Transverse colon (tissue), 4 donors: ENCODE results near the gene SLC18B1.

Experiments
- CTCF ChIP-seq, 5 experiments: fragments of 200-600 bp in 3 of 5; fragments of 450-650 bp in 2 of 5; sonication (generic) in 3 of 5; IDR thresholded peaks; 1 replicate in 2 of 5; 2 replicates in 3 of 5; pipeline ENCODE4 v1.5.1; 2016 to 2017; ENCODE audit warnings: antibody characterized with exemption in 5 of 5, inconsistent platforms in 3 of 5, mild to moderate bottlenecking in 2 of 5, moderate library complexity in 1 of 5
- EP300 ChIP-seq: sonication (generic); formaldehyde crosslinking; IDR thresholded peaks from one replicate; pipeline ENCODE4 v1.6.1; 2017; ENCODE audit warnings: antibody characterized with exemption, low read depth
- POLR2AphosphoS5 ChIP-seq, 3 donors: sonication (generic); formaldehyde crosslinking; IDR thresholded peaks; one replicate each; pipeline ENCODE4 v1.6.1; 2016; ENCODE audit warnings: antibody characterized with exemption in 3 of 3

GRCh38 chr6:132768051-132768517 is 30.4 kb downstream of the SLC18B1 start:
- TF ChIP-seq CTCF (IDR thresholded peaks at IDR 0.05): peak; percentile 14 to 69 (median 46)
- TF ChIP-seq EP300: no peak
- no peak for TF ChIP-seq POLR2AphosphoS5 (IDR thresholded peaks at IDR 0.05)
